Posterior vena cava (tissue), 2 donors: ENCODE measurements around the gene TSPAN31. TPM values are rescaled to one million over a fixed set of nuclear protein-coding genes. Genes with fewer than 3 reads are reported as not detected.

ENCODE experiments used
- DNase-seq: peaks from one replicate; pipeline ENCODE4 v3.0.0-alpha.2; 2020; ENCODE audit warnings: low spot score
- intact Hi-C, 2 donors: fragments of 100-400 bp; cut with DNase I; formaldehyde crosslinking; loops; one replicate each; pipeline versions ENCODE4 v1.14.1 to v1.14.2; 2022 to 2023
- total RNA-seq, 2 donors: library from RNA; stranded (reverse); fragmentation: NEBNext Ultra II Directional; extraction: Animal tissue kit (Norgen Biotek cat#: 25700); gene quantifications; one replicate each; pipeline ENCODE4 v1.2.1, GENCODE V29; 2021
- donor health status: DM: yes; HTN: yes; CAD: no.
- donor health status: DM: yes; HTN: yes; CAD: no.

The TSPAN31 gene
- total RNA-seq, 2 donors from 2014 or later: 20.1 to 26.3 TPM

DNA sequence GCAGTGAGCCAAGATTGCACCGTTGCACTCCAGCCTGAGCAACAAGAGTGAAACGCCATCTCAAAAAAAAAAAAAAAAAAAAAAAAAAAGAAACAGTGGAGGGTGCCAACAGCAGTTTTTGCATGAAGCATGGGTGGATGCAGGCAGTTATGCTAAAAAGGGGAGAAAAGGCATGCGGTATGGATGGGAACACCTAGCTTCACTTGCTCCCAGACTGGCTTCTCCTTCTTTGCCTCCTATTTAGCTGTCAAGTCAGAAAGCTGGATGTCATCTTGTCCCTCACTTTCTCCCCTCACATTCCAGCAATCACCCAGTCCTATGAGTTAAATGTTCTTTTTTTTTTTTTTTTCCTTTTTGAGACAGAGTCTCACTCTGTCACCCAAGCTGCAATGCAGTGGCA, 30.2 kb downstream of the TSPAN31 start:
- DNase-seq: no peak
- intact Hi-C loops: no loop called here

DNA sequence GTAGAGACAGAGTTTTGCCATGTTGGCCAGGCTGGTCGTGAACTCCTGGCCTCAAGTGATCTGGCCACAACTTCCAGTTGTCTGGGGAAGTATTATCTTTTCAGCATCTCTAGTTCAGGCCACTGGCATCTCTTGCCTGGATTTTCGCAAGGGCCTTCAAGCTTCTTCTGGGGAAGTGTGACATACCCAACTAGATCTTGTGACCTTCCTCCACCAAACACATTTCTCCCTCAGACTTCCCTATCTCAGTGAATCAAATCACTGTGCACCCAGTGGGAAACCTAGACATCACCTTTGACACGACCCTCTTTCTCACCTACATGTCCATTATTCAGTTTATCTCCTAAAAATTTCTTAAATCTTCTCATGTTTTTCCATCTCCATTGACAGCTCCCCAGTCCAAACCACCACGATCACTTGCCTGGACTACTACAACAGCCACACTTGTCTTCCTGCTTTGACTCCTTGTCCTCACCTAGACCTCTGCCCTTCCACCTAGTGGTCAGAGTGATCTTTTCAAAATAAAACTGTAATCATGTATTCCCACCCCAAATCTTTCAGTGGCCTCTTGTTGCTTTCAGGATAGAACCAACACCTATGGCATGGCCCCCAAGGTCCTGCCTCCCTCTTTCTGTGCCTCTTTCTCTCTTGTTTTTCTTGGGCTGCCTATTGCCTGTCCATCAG, 30.9 kb downstream of the TSPAN31 start:
- no peak for DNase-seq
- intact Hi-C loops: no loop called here

DNA sequence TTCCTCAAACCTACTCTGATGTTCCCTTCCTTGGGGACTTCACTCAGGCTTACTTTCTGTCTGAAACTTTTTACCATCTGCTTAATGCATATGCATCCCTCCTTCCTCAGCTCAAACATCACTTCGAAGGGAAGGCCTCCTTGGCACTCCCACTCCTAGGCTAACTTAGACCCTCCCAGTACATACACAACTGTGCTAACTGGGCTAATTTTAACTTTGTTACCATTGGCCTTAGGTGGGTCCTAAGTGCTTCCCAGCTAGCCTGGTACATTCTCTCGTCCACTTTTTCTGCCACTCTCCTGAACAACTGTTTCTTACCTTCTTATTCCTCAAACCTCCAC, 31.4 kb downstream of the TSPAN31 start:
- DNase-seq: no peak

DNA sequence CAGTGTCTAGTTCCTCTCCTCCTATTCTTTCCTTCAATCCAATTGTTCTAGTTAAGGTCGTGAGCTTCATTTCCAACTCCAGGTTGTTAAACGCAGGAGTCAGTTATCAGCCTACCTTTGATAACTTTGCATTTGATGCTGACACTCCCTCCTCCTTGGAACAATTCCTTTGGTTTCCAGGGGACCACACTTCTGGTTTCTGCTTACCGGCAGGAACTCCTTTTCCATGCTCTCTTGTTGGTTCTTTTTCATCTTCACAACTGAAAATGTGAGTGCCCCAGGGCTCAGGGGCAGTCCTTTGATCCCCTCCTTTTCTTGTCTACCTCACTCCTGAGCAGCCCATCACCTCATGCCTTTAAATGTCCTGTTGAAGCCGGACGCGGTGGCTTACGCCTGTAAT, 32.5 kb downstream of the TSPAN31 start:
- intact Hi-C loops: no loop called here
- DNase-seq: no peak

More for the DNA sequence above, 31.4 kb downstream of the TSPAN31 start:
- intact Hi-C loops: no loop called here

DNA sequence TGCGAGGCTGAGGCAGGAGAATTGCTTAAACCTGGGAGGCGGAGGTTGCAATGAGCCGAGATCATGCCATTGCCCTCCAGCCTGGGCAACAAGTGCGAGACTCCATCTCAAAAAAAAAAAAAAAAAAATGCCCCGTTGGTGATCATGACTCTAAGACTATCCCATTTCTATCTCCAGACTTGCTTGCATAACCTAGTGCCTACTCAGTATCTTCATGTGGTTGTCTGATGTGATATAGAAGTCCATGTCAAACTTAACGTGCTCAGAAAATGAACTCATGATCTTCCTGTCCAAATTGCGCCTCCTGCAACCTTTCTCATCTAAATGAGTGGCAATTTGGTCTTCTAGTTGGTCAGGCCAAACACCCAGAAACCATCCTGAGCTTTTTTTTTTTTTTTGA, 33.1 kb downstream of the TSPAN31 start:
- intact Hi-C loops: no loop called here
- DNase-seq: no peak

DNA sequence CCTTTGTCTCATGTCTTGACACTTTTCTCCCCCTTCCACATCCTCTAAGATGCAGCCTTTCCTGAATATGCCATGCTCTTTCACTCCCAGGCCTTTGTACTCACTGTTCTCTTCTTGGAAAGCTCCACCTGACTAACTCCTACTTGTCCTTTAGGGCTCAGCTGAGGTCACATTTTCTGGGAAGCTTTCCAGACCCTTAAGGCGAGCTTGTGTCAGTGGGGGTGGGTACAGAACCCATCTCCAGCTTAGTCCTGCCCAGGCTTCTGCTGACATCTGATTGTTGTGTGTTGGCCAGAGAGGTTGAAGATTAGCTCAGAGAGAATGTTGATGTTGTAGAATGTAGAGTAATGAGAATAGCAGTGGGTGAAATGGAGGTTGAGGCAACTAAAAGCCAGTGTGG, 34.9 kb downstream of the TSPAN31 start:
- no peak for DNase-seq
- intact Hi-C loops: no loop called here

DNA sequence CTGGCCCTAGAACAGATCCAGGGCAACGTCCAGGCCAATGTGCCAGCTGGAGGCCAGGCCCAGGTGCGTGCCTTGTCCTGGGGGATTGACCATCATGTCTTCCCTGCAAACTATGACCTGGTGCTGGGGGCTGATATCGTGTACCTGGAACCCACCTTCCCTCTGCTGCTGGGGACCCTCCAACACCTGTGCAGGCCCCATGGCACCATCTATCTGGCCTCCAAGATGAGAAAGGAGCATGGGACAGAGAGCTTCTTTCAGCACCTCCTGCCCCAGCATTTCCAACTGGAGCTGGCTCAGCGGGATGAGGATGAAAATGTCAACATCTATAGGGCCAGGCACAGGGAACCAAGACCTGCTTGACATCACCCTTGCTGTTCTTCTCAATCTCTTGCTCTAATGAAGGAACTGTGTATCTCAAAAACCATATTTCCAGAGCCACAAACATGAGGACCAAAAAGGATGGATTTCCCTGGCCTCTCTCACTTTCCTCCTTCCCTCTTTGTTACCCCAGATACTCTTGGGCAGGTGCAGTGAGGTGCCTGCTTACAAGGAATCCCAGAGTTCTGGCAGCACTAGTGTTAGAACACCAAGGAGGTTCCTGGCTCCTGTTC, 35.6 kb downstream of the TSPAN31 start:
- no peak for DNase-seq
- intact Hi-C loops: no loop called here

DNA sequence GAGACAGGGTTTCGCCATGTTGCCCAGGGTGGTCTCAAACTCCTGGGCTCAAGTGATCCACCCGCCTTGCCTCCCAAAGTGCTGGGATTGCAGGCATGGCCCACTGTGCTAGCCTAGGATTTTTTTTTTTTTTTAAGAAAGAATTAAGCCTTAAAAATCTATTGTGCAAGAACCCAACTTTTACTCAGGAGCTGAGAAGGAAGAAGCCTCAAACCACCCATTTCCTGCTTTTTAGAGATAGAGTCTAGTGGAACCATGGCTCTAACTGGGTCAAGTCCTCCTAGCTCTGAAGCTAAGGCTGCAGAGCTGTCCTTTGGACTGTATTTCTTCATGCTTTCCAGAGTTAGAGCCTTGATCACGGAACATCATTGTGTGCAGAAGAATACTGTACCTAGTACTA, 36.4 kb downstream of the TSPAN31 start:
- no peak for DNase-seq
- intact Hi-C loops: no loop called here

DNA sequence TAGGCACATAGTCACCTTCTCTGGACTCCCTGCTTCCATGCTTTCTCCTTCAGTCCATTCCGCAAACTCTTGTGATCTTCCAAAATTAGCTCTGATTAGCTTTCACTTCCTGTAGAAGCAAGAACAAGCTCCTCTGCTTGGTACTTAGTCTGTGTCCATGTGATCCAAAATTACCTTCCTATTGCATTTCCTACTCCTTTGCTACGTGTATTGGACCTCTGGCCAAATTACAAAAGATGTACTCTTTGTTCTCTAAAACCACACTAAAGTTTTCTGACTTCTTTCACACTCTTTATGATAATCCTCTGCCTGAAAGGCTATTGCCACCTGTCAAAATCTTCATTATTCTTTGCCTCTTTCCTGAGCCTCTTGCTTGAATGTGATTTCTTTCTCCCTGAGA, 37.0 kb downstream of the TSPAN31 start:
- intact Hi-C loops: no loop called here
- DNase-seq: no peak

DNA sequence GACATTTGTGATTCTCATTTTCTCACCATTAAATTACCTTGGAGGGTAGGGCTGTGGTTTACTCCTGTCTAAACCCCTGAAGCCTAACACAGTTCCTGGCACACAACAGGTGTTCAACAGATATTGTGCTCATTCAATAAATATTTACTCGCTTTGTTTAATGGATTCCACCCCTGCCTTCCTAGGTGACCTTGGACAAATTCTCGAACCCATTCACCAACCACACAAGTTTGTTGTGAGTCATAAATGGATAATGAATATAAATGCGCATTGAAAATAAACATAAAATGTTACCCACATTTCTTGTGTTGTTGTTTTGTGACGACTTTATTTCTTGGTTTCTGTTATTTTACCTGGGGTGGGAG, 37.4 kb downstream of the TSPAN31 start:
- intact Hi-C loops: no loop called here
- DNase-seq: no peak

DNA sequence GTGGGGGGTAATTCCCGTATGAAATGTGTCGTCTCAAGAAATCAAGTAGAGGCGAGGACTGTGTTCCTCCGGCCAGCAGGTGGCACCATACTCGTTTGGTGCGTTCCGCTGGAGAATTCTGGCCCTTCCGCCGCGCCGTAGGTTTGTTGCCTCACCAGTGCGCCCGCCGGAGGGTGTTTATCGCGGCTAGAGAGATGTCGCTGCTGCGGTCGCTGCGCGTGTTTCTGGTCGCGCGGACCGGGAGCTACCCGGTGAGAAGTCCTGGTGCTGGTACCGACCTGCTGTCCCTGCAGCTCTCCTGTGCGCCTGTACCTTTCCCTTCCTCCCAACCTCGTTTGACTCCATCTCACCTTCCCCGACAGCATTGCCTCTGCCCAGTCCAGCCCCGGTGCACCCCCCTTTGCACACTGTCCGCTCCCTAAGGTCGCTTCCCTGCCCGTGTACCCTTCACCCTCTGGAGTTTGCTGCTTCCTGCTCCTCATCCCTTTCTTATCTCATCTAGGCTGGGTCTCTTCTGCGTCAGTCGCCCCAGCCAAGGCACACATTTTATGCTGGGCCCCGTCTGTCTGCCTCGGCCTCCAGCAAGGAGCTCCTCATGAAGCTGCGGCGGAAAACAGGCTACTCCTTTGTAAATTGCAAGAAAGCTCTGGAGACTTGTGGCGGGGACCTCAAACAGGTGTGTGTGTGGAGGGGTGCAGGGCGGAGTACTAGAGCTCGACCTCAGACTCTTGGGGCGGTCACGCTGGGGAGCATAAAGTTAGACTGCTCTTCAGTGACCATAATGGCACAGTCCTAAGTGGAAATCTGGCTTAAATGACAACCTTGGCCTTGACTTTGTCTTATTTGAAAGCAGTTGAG, 38.0 kb downstream of the TSPAN31 start, which contains the start of gene TSFM:
TSS of gene TSFM (plus strand) at position 180 of the 858 bp plus-strand sequence. CDS start at position 195, 15 bp downstream.
- peak; percentile 99 for DNase-seq
- intact Hi-C loops: no loop called here

DNA sequence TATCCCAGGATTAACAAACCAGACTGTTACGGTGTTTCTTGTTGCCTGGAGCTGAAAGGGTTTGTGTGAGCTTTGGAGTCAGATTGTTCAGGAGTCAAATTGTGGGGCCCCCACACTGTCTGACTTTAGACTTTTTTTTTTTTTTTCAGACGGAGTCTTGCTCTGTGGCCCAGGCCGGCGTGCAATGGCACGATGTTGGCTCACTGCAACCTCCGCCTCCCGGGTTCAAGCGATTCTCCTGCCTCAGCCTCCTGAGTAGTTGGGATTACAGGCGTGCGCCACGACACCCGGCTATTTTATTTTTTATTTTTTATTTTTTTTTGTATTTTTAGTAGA, 38.6 kb downstream of the TSPAN31 start:
- no peak for DNase-seq
- intact Hi-C loops: no loop called here

DNA sequence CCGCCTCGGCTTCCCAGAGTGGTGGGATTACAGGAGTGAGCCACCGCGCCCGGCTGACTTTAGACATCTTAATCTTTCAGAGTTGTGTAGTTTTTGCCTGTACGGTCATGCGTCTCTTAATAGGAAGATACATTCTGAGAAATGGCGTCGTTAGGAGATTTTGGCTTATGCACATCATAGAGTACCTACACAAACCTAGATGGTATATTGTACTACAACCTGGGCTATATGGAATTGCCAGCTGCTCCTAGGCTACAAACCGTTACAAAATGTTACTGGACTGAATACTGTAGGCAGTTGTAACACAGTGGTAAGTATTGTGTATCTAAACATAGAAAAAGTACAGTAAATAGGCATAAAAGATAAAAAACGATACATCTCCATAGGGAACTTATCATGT, 39.0 kb downstream of the TSPAN31 start:
- no peak for DNase-seq
- intact Hi-C loops: no loop called here

DNA sequence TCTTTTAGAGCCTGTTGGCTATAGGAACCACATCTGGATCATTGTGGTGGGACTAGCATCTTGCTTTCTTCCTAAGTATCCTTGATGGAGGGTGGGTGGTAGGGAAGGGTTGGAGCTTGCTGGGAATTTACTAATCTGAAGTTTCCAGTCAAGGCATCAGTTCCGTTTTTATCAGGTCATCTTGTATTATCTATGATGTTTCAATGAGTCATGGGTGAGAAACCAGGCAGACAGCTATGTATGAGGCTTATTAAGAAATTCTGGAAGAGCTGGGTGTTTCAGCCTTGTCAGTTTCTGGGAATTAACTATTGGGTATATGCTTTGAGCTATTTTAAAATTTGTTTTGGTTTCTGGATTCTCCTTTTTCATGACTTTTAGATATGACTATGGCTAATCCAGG, 49.1 kb downstream of the TSPAN31 start:
- intact Hi-C loops: no loop called here
- DNase-seq: no peak

DNA sequence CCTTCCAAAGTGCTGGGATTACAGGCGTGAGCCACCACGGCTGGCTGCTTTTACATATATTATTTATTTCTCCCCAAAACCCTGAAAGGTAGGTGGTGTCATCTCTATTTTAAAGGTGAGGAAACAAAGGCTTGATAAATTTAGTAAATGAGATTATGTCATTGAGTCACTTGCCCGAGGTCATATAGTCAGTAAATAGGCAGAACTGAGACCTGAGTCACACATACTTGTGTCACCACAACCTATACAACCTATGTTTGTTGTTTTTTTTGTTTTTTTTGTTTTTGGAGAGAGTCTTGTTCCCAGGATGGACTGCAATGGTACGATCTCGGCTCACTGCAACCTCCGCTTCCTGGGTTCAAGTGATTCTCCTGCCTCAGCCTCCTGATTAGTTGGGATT, 50.5 kb downstream of the TSPAN31 start:
- intact Hi-C loops: no loop called here
- DNase-seq: no peak

DNA sequence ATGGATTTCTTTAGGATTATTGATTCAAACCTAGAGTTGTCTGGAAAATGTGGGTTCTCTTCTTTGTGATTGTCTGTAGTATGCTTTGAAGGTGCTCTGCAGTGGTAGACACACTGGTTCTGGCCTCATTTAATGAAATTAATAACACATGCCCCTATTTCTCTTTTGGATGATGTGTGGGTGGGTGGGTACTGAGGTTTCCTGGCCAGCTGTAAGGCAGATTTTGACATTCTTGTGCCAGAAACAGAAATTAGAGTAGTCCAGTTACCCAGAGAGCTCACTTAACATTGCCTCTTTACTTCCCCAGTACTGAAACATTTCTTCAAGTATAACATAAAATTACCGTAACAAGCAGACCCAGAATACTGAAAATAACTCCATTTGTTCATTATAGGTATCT, 52.2 kb downstream of the TSPAN31 start:
- intact Hi-C loops: no loop called here
- DNase-seq: no peak

DNA sequence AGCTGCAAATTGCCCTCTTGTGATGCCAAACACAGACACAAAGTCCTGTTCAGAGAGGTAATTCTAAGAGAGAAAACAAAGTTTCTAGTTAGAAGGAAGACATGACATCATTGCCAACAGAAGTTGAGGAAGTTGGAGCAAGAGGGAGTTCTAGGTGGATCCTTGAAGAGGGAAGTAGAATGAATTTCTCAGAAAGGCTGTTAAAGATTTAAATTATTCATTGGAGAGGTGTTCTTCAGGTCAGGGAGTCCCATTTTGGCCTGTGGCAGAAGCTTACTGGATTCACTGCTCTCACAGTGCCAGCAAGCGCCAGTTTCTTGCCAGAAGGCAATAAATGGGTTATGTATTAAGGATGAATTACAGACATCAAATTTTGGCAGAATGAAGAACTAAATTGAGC, 53.1 kb downstream of the TSPAN31 start:
- DNase-seq: no peak
- intact Hi-C loops: no loop called here
